Type B pancreatic cell (in vitro differentiated cells): ENCODE measurements around the gene TNFRSF8. TPM values are rescaled to one million over a fixed set of nuclear protein-coding genes. Genes with fewer than 3 reads are reported as not detected.

Experiments used
- DNase-seq: peaks from one replicate; pipeline ENCODE4 v3.0.0; 2021; ENCODE audit warnings: mixed read lengths; ENCODE audit not compliant: unreplicated experiment; ENCODE audit errors: extremely low spot score
- H3K27ac Mint-ChIP-seq: 2 replicates; pipeline ENCODE4 v1.8.0; 2021; ENCODE audit warnings: mild to moderate bottlenecking, mixed read lengths
- H3K27me3 Mint-ChIP-seq: 2 replicates; pipeline ENCODE4 v1.8.0; 2021; ENCODE audit warnings: mixed read lengths
- H3K36me3 Mint-ChIP-seq: 2 replicates; pipeline ENCODE4 v1.8.0; 2021; ENCODE audit warnings: mixed read lengths
- H3K4me1 Mint-ChIP-seq: one replicate; pipeline ENCODE4 v1.8.0; 2021; ENCODE audit warnings: mixed read lengths; ENCODE audit not compliant: unreplicated experiment
- H3K4me3 Mint-ChIP-seq: 2 replicates; pipeline ENCODE4 v1.8.0; 2021; ENCODE audit warnings: mild to moderate bottlenecking, mixed read lengths
- H3K9me3 Mint-ChIP-seq: 2 replicates; pipeline ENCODE4 v1.8.0; 2021; ENCODE audit warnings: mixed read lengths
- total RNA-seq: library from RNA; stranded (reverse); gene quantifications from 2 replicates; pipeline ENCODE4 v1.2.1, GENCODE V29; 2021; ENCODE audit warnings: low replicate concordance
- TF ChIP-seq, protein P1 (sequence below): fragments of 200-600 bp; sonication (generic); conservative IDR thresholded peaks from 2 replicates; pipeline ENCODE4 v1.5.0; 2021; ENCODE audit warnings: antibody characterized with exemption, mild to moderate bottlenecking

TNFRSF8 gene
- total RNA-seq, 1 donor from 2014 or later, result 0.07 TPM

DNA sequence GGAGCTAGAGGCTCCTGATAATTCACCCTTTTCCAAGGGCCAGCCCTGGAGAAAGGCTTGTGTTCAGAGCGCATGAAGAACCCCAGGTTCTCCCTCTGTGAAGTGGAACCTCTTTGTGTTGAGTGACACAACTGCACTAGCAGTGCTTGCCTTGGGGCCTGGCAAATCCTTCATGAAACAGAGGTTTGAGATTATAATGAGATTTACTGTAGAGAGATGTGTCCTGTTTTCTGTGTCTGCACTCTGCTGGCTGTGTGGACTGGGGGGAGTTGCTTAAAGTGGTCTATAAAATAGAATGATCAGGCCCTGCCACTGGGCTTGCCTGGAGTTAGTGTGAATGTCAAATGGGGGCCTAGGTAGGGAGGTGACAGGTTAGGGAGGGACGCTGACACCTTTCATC lies 92.2 kb downstream of the TNFRSF8 start:
- H3K36me3 Mint-ChIP-seq, result no peaks in the 10 kb centered on the region
- DNase-seq, result no peak
- no peaks in the 10 kb centered on the region for H3K9me3 Mint-ChIP-seq
- H3K4me1 Mint-ChIP-seq, result peaks cover 13% of the 10 kb centered on the region
- H3K27me3 Mint-ChIP-seq, result no peaks in the 10 kb centered on the region
- no peak overlapping the region for H3K4me3 Mint-ChIP-seq
- H3K27ac Mint-ChIP-seq, result no peak overlapping the region
- TF ChIP-seq, protein P1, sequence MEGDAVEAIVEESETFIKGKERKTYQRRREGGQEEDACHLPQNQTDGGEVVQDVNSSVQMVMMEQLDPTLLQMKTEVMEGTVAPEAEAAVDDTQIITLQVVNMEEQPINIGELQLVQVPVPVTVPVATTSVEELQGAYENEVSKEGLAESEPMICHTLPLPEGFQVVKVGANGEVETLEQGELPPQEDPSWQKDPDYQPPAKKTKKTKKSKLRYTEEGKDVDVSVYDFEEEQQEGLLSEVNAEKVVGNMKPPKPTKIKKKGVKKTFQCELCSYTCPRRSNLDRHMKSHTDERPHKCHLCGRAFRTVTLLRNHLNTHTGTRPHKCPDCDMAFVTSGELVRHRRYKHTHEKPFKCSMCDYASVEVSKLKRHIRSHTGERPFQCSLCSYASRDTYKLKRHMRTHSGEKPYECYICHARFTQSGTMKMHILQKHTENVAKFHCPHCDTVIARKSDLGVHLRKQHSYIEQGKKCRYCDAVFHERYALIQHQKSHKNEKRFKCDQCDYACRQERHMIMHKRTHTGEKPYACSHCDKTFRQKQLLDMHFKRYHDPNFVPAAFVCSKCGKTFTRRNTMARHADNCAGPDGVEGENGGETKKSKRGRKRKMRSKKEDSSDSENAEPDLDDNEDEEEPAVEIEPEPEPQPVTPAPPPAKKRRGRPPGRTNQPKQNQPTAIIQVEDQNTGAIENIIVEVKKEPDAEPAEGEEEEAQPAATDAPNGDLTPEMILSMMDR, result no peak

- Mint-ChIP-seq H3K4me1 (peaks cover 13% of the 10 kb centered on the region), H3K27me3 (no peaks in the 10 kb centered on the region), H3K4me3 (no peak overlapping the region), H3K27ac (no peak overlapping the region), H3K9me3 (no peaks in the 10 kb centered on the region), H3K36me3 (no peaks in the 10 kb centered on the region)
- TF ChIP-seq, protein P1, result no peak
- DNase-seq, result no peak
Measured at GRCh38 chr1:12157366-12158231, 94.5 kb downstream of the TNFRSF8 start.

- peaks cover 13% of the 10 kb centered on the region for H3K4me1 Mint-ChIP-seq
- TF ChIP-seq, protein P1, result no peak
- H3K4me3 Mint-ChIP-seq, result no peak overlapping the region
- H3K27ac Mint-ChIP-seq, result no peak overlapping the region
- no peak for DNase-seq
- H3K9me3 Mint-ChIP-seq, result no peaks in the 10 kb centered on the region
- no peaks in the 10 kb centered on the region for H3K36me3 Mint-ChIP-seq
- peaks cover 6% of the 10 kb centered on the region for H3K27me3 Mint-ChIP-seq
Measured at GRCh38 chr1:12158357-12159092, 95.4 kb downstream of the TNFRSF8 start.

GRCh38 chr1:12159816-12160215 lies 96.7 kb downstream of the TNFRSF8 start:
- TF ChIP-seq, protein P1, result no peak
- no peaks in the 10 kb centered on the region for H3K36me3 Mint-ChIP-seq
- H3K9me3 Mint-ChIP-seq, result no peaks in the 10 kb centered on the region
- no peak overlapping the region for H3K4me3 Mint-ChIP-seq
- H3K4me1 Mint-ChIP-seq, result peaks cover 13% of the 10 kb centered on the region
- peaks cover 6% of the 10 kb centered on the region for H3K27me3 Mint-ChIP-seq
- no peak overlapping the region for H3K27ac Mint-ChIP-seq
- DNase-seq, result no peak

DNA sequence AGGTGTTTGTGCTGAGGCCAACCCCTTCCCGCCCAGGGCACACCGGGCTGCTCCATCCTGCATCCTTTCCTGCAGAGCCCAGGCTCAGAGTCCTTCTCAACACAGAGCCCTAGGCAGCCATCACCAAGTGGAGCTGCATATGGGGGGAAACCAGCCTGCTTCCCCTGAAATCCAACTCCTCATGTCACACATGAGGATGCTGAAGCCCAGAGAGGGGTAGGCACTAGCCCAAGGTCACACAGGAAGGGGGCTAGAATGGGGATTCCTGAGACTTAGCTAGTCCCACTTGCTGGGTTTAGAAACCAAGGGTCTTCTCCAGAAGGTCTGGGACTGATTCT lies 98.2 kb downstream of the TNFRSF8 start:
- Mint-ChIP-seq H3K4me3 (no peak overlapping the region), H3K27me3 (peaks cover 12% of the 10 kb centered on the region), H3K36me3 (no peaks in the 10 kb centered on the region), H3K9me3 (no peaks in the 10 kb centered on the region), H3K27ac (no peak overlapping the region), H3K4me1 (peaks cover 13% of the 10 kb centered on the region)
- TF ChIP-seq, protein P1, result no peak
- no peak for DNase-seq
